Right lung (tissue), 5 donors: Measurements from ENCODE around the gene RNF212. TPM values are rescaled to one million over a fixed set of nuclear protein-coding genes. Genes with fewer than 3 reads are reported as not detected.

Experiments
- DNase-seq, 2 donors: peaks; one replicate each; pipeline ENCODE4 v3.0.0-alpha.2; 2013
- polyA plus RNA-seq, 5 donors: library from polyadenylated mRNA; unstranded; fragments of 120-200 nt; gene quantifications; one replicate each; pipeline versions ENCODE4 v1.2.1 to v1.2.3, GENCODE V29; 2013; ENCODE audit warnings: inconsistent platforms in 1 of 5, low replicate concordance in 1 of 5; ENCODE audit not compliant: insufficient read length in 5 of 5, insufficient read depth in 1 of 5

The RNF212 gene
- polyA plus RNA-seq, 5 donors = 6.1 to 11.8 (median 11.0) TPM

DNA sequence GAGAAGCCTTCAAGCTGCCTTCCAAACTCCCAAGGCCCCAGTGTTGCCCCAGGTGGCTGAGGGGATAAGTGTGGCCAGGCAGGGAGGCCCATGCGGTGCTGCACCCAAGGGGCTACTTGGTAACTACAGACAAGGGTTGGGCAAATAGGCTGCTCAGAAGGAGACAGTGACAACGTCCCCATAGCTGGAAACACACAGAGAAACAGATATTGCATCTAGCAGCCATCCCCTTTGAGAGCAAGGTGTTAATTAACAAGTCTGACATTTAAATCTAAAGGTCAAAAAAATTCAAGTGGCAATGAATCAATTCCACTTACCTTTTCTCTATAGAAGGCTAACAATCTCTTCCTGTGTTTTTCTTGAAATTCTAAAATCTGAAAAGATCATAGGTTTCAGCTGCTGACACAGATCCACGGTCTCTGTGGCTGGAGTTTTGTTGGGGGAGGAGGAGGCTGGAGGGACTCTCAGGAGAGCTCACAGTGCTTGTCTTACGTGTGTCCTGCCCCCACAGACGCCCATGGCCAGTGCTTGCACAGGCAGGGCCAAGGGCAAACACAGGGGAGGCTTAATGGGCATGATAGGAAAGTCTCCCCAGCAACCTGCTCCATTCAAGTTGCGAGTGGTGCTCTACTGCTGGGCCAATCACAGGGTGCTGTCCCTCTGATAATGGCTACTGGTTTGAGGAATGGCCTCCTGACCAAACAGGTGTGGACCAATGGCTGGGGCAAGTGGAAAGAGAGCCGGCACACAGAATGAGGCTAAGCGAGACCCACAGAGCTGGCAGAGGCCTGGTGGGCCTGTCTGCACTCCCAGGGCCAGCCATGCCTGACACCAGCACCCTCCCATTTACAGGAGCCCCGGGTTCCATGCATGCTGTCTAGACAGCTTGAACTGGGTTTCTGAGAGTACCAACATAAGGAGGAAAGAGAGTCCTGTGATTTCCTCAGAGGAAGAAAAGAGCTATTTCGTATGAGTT is 22.6 kb downstream of the RNF212 start:
- DNase-seq = no peak

DNA sequence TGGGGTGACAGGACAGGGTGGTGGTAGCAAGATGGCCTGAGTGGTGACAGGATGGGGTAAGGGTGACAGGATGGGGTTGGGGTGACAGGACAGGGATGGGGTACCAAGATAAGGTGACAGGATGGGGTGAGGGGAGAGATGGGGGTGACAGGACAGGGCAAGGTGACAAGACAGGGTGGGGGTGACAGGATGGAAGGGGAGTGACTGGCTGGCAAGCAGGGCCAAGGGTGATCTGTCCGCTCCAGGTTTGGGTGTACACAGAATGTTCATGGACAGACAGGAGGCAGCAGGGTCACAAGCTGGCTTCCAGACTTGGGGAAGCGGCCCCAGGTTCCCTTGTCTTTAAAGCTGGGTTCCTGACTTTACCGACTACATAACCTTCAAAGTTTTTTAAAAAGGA is 23.3 kb downstream of the RNF212 start:
- DNase-seq = no peak

DNA sequence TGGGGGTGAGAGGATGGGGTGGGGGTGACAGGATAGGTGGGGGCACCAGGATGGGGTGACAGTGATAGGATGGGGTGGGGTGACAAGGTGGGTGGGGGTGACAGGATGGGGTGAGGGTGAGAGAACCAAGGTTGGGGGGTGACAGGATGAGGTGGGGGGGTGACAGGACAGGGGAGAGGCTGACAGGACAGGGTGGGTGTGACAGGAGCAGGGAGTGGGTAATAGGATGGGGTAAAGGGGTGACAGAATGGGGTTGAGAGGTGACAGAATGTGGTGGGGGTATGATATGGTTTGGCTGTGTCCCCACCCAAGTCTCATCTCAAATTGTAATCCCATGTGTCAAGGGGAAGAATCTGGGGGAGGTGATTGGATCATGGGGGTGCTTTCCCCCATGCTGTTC is 26.0 kb downstream of the RNF212 start:
- DNase-seq = no peak

DNA sequence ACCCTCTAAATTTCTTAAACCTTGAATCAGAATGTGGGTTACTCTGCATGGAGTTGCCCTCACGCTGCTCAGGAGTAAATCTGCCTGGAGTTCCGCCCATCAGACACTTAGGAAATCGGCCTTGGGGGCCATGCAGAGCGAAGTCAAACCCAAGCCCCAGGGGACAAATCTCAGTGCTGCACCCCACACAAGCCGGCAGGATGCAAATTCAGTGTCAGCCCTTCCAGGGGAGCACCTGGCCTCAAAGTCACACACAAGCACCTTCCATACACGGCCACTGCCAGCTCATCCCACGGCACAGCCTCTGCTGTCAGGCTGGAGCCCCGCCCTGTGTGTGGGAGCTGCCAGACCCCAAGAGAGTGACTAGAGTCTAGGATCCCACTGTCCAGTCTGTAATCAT is 27.4 kb downstream of the RNF212 start:
- DNase-seq = no peak

DNA sequence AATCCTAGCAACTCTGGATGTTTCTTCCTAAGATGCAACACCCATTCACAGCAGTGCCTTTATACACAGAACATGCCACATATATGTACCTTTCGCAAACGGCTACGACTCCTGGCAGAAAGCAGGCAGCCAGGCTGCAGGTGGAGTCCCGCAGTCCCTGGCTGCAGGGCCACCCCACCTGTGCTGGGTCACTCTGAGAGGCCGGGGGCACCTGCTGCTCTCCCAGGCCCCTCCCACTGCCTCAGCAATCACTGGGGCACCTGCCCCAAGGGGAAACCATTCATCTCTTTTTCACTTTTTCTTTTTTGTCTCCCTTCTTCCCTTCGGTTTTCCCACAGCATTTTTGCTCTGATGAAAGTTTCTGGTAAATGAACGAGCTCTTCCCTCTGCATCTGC is 28.0 kb downstream of the RNF212 start:
- DNase-seq = no peak

DNA sequence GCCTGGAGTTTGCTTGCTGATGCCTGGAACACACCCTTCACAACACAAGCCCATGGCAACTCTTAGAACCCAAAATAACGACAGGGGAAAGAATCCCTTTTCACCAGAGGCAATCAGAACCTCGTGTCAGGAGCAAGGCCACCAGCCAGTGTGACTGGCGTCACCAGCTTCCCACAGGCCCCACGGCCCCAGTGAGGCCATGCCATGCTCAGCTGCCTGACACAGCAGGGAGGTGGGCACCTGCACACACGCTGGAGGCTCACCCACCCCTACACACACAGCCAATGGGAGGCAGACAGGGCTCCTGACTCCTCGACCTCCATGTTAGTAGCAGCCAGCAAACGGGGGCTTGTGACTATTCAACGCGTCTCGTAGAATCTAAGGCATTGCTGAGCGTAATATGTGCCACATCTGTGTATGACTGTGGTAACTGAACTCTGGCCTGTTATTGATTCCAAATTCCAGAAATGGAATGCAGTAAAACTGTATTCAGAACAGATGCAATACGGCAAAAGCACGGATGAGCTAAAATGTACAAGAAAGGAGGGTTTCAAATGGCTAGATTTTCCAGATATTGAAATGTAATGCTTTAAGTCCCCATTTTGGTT is 28.5 kb downstream of the RNF212 start:
- no peak for DNase-seq

DNA sequence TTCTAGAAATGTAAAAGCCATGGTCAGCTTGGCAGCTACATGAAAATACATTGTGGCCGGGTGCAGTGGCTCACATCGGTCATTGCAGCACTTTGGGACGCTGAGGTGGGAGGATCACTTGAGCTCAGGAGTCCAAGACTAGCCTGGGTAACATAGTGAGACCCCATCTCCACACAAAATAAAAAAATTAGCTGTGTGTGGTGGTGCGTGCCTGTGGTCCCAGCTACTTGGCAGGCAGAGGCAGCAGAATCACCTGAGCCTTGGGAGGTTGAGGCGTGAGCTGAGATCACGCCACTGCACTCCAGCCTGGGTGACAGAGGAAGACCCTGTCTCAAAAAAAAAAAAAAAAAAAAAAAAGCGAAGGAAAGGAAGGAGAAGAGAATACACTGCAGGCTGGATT is 29.0 kb downstream of the RNF212 start:
- DNase-seq = no peak

DNA sequence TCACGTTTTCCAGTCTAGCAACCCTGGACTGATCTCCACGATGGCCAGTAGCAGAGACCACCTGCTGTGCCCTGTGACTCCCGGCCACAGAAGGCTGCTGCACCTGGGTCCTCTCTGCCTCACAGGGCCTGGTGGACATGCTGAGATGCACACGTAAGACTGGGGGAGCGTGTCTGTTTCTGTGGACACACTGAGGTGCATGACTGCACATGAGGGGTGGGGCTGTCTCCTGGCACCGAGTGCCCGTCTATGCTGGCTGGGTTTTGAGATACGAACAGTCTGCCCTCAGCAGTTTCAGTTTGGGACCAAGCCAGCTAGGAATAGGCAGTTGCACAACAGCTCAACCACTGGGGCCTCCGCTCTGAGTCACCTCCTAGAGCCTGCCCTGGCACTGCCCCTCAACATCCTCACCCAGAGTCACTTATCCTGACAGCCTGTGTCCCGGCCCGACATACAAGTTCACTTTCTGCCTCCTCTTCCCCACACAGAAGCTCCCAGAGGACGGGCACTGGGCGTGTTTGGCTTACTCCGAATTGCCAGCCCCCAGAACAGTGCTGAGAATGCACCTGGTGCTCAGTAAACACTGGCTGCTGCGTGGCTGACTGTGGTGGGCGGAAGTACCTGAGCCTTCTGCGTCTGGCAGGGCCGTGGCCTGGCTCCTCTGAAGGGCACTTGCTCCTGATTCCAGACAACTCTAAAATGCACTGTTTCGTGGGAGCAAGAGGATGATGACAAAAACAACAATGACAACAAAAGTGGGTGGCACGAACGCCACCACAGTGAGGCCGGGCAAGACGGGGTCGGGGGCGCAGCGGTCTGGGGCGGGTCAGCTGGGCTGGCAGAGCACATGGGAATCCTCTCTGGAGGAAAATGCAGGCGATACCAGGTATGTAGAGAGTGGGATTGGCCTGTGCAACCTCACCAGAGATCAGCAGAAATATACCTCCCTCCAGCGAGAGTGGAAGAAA is 30.9 kb downstream of the RNF212 start:
- peak; percentile 12 to 15 for DNase-seq

DNA sequence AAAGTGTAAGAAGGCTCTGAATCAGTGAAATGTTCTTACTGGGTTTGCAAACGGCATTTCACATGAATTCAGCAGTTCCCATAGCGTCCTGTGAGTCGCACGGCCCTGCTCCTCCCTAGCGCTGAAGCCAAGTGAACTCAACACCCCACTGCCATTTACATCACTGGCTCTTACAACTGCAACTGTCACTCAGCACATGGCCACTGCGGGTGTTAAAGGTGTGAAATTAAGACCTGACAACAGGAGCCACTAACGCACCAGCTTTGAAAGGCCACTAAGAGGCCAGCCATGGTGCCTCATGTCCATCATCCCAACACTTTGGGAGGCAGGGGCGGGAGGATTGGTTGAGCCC is 31.7 kb downstream of the RNF212 start:
- no peak for DNase-seq

DNA sequence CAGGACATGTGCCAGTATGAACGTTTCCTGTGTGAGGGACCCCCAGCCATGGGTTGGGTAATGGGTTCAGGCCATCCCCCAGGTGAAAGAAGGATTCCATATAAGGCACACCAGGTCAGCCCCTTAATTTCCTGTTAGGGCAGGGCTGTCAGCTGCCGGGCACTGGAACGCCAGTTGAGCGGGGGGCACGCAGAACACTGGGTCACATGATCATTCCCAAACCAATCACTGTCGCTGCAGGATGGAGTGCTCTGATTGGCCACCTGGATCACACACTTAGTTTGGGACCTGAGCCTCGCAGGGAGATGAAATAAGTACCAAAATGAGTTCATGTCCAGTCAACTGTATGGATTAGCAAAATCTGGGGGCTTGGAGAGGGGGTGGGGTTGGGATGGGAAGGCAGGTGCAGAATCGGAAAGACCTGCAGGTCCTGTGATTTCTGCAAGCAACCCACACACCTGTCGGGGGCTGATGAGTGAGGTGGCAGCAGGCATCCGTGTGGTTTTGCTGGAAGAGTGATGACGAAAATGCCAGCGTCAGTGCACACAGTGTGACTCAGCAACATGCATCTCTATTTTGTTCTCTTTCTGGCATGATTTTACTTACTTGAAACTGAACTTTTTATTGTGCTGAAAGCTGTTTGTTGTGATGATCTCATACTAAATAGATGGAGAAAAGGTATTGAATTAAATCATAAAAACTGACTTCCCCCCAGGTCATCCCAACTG is 32.2 kb downstream of the RNF212 start:
- no peak for DNase-seq

DNA sequence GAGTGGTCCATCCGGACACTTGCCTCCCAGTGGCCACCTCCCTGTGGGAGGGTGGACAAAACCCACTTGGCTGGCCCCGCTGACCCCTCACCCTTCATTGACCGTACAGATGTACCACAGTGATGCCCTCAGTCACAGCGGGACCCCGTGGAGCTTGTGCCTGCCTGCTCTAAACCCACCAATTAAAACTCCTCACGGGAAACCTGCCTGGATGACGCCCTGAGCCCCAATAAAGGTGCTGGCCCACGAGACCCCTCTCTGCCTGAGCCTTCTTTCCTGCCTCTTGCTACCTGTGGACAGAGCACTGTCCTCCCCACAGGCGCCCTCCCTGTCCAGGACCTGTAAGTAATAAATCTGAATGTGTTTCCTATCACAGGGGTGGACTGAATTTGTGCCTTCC is 32.9 kb downstream of the RNF212 start:
- DNase-seq = no peak

DNA sequence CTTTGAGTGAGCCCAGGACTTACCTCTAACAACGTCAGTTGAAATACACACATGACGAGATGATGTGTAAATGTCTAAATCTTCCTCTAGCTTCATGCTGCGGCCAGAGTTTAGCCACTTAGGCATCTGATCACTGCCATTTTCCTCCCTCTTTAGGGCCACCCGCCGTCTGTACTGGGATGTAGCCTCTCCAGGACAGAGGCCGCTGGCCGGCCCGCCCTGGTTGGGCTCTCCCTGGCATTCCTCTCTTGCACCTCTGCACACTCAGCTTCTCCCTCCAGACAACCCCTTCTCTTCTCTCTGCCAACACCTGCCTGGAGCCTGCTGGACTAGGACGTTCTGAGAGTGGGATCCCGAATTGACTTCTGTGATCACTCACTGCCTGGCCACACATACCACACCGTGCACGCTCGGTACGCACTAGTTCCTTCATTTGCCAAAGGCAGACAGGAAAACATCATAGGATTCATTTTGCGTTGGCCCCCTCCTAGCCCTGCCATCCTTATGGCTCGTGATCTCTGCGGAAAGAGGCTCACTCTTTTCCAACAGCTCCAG is 33.6 kb downstream of the RNF212 start:
- no peak for DNase-seq

DNA sequence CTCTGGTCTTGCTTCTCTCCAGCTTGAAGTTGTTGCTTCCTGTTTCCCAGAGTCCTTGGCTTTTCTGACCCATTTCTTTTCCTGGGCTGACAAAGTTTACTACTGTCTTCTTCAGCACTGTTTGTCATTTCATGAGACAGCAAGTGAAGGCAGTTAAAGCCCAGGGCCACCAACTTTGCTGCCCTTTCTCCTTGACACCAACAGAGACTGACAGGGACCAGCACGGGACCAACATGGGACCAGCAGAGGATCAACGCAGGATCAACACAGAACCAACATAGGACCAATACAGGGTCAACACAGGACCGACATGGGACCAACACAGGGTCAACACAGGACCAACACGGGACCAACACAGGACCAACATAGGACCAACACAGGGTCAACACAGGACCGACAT is 34.9 kb downstream of the RNF212 start:
- DNase-seq = no peak

DNA sequence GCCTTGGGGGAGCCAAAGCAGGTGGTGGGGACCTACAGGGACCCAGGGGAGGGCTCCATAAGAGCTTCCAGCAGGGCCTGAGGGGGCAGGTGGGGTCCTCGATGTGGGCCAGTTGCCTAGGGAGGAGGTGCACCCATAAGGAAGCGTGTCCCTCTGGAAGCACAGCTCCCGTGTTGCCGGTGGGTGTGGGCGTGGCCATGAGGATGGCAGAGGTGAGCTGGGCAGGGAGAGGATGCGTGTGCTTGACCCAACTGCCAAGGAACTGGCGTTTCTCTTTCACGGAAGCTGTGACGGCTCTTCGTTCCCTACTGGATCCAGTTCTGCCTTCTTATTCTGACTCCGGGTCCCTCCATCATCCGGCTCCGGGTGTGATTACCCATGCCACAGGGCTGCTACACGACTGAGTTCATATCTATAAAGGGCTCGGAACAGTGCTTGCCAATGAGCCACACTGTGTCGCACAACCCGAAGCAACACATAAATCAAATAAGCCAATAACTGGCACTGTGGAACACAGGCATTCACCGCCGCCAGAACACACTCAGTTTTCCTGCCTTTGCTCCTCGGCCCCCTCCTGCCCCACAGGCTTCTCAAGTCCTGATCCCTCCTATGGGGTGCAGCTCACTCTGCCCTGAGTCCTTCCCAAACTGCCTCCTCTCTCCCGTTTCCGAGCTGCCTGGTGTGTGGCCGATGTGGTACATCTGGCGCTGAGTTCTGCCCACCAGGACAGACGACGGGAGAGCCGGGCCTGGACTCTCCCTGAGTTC is 35.5 kb downstream of the RNF212 start:
- DNase-seq = no peak

DNA sequence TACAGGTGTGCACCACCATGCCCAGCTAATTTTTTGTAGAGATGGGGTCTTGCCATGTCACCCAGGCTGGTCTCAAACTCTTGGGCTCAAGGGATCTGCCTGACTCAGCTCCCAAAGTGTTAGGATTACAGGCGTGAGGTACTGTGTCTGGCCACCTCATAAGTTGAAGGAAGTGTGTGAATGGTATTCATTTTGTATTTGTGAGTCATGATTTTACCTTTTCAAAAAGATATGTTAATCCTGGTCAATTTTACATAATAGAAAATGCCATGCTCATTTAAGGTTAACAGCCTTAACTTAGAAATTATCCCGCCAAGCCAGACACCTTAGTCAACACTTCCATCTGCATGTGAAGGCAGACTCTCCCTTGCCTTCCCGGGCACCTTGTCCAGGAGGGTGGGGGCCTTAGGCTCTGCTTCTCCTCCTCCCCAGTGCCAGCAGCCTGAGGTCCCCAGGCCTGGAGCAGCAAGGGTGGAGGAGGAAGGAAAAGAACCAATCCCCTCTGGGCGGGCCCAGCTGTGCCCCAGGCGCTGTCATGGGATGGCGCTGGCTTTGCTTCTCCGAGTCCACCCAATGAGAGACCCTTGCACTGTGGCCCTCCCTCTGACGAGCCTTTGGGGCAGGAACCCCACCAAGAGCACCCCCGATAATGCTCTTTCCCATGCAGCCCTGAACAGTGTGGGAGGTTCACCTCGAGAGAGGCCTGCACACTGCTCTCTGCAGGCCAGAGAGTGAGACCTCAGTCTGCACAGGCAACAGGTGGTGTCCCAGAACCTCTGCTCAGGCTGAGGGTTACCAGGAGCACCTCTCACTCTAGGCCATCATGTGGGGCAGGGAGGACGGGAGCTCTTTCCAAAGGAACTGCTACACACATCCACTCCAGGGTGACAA is 37.3 kb downstream of the RNF212 start:
- no peak for DNase-seq

DNA sequence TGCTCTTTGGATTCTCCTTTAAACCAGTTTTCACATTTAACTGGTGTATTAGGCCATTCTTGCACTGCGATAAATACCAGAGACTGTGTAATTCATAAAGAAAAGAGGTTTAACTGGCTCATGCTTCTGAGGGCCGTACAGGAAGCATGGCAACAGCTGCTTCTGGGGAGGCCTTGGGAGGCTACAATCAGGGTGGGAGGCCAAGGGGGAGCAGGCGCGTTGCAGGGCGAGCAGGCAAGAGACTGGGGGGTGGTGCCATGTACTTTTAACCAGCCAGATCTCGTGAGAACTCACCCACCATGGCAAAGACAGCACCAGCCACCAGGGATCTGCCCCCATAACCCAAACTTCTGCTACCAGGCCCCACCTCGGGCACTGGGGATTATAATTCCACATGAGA is 38.1 kb downstream of the RNF212 start:
- no peak for DNase-seq

DNA sequence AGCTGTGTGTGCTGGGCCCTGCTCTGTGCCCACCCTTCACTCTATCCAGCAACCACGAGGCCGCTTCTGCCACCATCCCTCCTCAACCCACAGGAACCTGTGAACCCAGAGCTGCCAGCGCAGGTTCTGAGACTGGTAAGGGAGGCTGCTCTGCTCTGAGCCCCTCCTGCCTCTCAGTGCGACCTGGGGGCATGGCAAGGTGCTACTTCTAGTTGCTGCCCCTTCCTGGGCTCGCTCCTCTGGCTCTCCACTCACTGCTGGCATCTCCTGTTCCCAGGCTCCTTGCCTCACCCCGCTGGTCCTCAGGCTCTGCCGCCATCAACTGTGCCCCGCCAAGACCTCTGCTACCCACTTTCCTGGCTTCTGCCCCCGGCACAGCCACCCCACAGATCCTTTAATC is 39.3 kb downstream of the RNF212 start:
- DNase-seq = no peak

DNA sequence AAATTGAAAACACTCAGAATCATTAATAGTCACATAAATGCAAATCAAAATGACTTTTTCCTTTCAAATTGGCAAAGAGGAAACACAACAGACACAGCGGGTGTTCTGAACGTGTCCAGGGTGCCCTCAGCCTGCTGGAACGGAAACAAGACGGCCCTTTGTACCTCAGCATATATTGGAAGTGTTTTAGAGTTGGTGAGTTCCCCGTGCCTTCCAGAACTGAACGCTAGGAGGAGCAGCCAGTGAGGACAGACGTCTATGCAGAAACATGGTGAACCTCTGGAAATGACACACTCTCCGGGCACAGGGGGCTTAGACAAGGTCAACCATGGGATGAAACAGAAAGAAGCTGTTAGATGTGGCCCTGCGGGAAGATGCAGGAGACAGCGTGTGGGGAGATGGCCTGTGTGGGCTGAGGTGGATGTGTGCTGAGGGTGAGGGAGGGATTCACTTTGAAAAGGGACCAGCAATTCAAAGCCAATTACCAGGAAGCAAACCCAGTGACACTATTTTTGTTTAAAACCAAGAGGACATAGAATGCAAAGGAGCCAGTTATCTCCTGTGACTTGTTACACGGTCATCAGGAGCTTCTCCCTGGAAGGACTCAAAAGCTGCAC is 40.4 kb downstream of the RNF212 start:
- peak in 1 of 2 donors; percentile 29 for DNase-seq

DNA sequence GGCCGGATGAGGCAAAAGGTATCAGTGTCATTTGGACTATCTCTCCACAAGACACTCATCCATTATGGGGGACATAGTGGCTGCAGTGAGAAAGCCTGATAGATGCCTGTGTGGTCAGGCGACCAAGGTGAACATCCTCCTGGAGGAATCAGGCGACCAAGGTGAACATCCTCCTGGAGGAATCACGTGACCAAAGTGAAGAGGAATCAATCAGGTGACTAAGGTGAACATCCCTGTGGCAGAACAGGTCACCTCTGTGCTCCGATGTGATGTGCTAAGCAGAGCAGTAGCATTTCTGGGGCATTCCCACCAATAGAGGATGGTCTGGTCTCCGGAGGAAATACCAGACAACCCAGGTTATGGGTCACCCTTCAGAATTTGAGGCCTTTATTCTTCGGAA is 44.0 kb downstream of the RNF212 start:
- DNase-seq = no peak
